Mesenchymal stem cell (in vitro differentiated cells and primary cell): ENCODE data around the gene PPFIBP2.

Experiments
- DNase-seq: peaks from one replicate; pipeline ENCODE4 v3.0.0-alpha.2; 2013
- H2AFZ ChIP-seq: one replicate; pipeline ENCODE4 v1.6.1; 2013; ENCODE audit warnings: low read depth, mild to moderate bottlenecking, control low read depth, inconsistent platforms, low read length, moderate library complexity
- H2AK5ac ChIP-seq: 2 replicates; pipeline ENCODE4 v1.6.1; 2013; ENCODE audit warnings: low read length, moderate library complexity, mild to moderate bottlenecking, inconsistent platforms; ENCODE audit not compliant: severe bottlenecking
- H2BK120ac ChIP-seq: one replicate; pipeline ENCODE4 v1.6.1; 2013; ENCODE audit warnings: low read depth, mild to moderate bottlenecking, inconsistent platforms, low read length, moderate library complexity
- H2BK12ac ChIP-seq, 2 experiments: one replicate each; pipeline ENCODE4 v1.6.1; 2013; ENCODE audit warnings: inconsistent platforms in 2 of 2, low read length in 2 of 2, mild to moderate bottlenecking in 2 of 2, moderate library complexity in 2 of 2, control low read depth in 1 of 2
- H2BK15ac ChIP-seq: one replicate; pipeline ENCODE4 v1.6.1; 2013; ENCODE audit warnings: mild to moderate bottlenecking, low read depth, inconsistent platforms; ENCODE audit not compliant: poor library complexity, severe bottlenecking
- H2BK5ac ChIP-seq: 2 replicates; pipeline ENCODE4 v1.6.1; 2013; ENCODE audit warnings: low read depth, mild to moderate bottlenecking, low read length, control low read depth, inconsistent platforms; ENCODE audit not compliant: poor library complexity, severe bottlenecking
- H3K14ac ChIP-seq, 2 experiments: one replicate each; pipeline ENCODE4 v1.6.1; 2013; ENCODE audit warnings: inconsistent platforms in 2 of 2, low read length in 2 of 2, control low read depth in 1 of 2, mild to moderate bottlenecking in 1 of 2, moderate library complexity in 1 of 2
- H3K18ac ChIP-seq, 2 experiments: one replicate each; pipeline ENCODE4 v1.6.1; 2013; ENCODE audit warnings: inconsistent platforms in 2 of 2, low read length in 2 of 2, control low read depth in 1 of 2, low read depth in 1 of 2, mild to moderate bottlenecking in 1 of 2
- H3K23ac ChIP-seq, 2 experiments: one replicate each; pipeline ENCODE4 v1.6.1; 2013; ENCODE audit warnings: inconsistent platforms in 2 of 2, low read length in 2 of 2, mild to moderate bottlenecking in 2 of 2, moderate library complexity in 2 of 2, control low read depth in 1 of 2
- H3K27ac ChIP-seq: 2 replicates; pipeline ENCODE4 v1.5.1; 2013; ENCODE audit warnings: mild to moderate bottlenecking, moderate library complexity, low read length, control low read depth, inconsistent platforms; ENCODE audit not compliant: poor library complexity, severe bottlenecking
- H3K27me3 ChIP-seq, 2 experiments: 2 replicates each; pipeline versions ENCODE4 v1.6.1 to v1.7.0; 2013; ENCODE audit warnings: low read length in 2 of 2, mild to moderate bottlenecking in 2 of 2, moderate library complexity in 2 of 2, control low read depth in 1 of 2, inconsistent platforms in 1 of 2; ENCODE audit not compliant: control insufficient read depth in 1 of 2, insufficient read depth in 1 of 2
- H3K36me3 ChIP-seq, 2 experiments: 2 replicates each; pipeline versions ENCODE4 v1.6.1 to v1.7.0; 2013; ENCODE audit warnings: low read length in 2 of 2, control low read depth in 1 of 2, inconsistent platforms in 1 of 2, low read depth in 1 of 2, mild to moderate bottlenecking in 1 of 2; ENCODE audit not compliant: insufficient read depth in 2 of 2, control insufficient read depth in 1 of 2
- H3K4ac ChIP-seq, 2 experiments: one replicate each; pipeline ENCODE4 v1.6.1; 2013; ENCODE audit warnings: inconsistent platforms in 2 of 2, low read length in 2 of 2, mild to moderate bottlenecking in 2 of 2, moderate library complexity in 2 of 2, control low read depth in 1 of 2, low read depth in 1 of 2
- H3K4me1 ChIP-seq: 2 replicates; pipeline ENCODE4 v1.6.1; 2013; ENCODE audit warnings: low read depth, low read length, control low read depth; ENCODE audit not compliant: control insufficient read depth, insufficient read depth
- H3K4me2 ChIP-seq: 2 replicates; pipeline ENCODE4 v1.6.1; 2013; ENCODE audit warnings: low read length, mild to moderate bottlenecking, inconsistent platforms; ENCODE audit not compliant: poor library complexity, severe bottlenecking
- H3K4me3 ChIP-seq, 2 experiments: 2 replicates each; pipeline versions ENCODE4 v1.5.1 to v1.7.0; 2013; ENCODE audit warnings: low read length in 2 of 2, mild to moderate bottlenecking in 2 of 2, control low read depth in 1 of 2, low read depth in 1 of 2; ENCODE audit not compliant: insufficient read depth in 1 of 2
- H3K79me1 ChIP-seq: replicated peaks from 2 replicates; pipeline ENCODE4 v1.6.1; 2013; ENCODE audit warnings: mild to moderate bottlenecking, control low read depth, low read length, inconsistent platforms; ENCODE audit not compliant: poor library complexity, severe bottlenecking
- H3K9ac ChIP-seq: 2 replicates; pipeline ENCODE4 v1.7.0; 2013; ENCODE audit warnings: mild to moderate bottlenecking, low read length, moderate library complexity
- H3K9me3 ChIP-seq: 2 replicates; pipeline ENCODE4 v1.7.0; 2013; ENCODE audit warnings: mild to moderate bottlenecking, low read length; ENCODE audit not compliant: control insufficient read depth
- H4K8ac ChIP-seq: one replicate; pipeline ENCODE4 v1.6.1; 2013; ENCODE audit warnings: inconsistent platforms, mild to moderate bottlenecking, low read length, moderate library complexity
- H4K91ac ChIP-seq: one replicate; pipeline ENCODE4 v1.6.1; 2013; ENCODE audit warnings: mild to moderate bottlenecking, low read length, inconsistent platforms
- WGBS: methylation state at CpG from one replicate; pipeline ENCODE4 v1.1.7; 2013; ENCODE audit warnings: mixed read lengths; 5-methylcytosine and 5-hydroxymethylcytosine counted together

The PPFIBP2 gene

GRCh38 chr11:7579361-7579791, 65.6 kb downstream of the PPFIBP2 start:
- Histone ChIP-seq H3K4me2 (no peak overlapping the region), H3K9ac (no peak overlapping the region), H3K27me3 (no peaks in the 10 kb centered on the region), H3K18ac (no peak overlapping the region), H2BK15ac (no peak overlapping the region), H2AK5ac (no peak overlapping the region), H3K14ac (no peak overlapping the region), H3K4me3 (no peak overlapping the region), H4K91ac (no peak overlapping the region), H4K8ac (peak overlapping the region; percentile 28), H3K79me1 (no peaks in the 10 kb centered on the region), H3K36me3 (no peaks in the 10 kb centered on the region), H3K4ac (no peak overlapping the region), H3K4me1 (peaks cover 21% of the 10 kb centered on the region), H2BK120ac (no peak overlapping the region), H3K27ac (no peak overlapping the region), H2BK12ac (peak overlapping the region in 1 of 2 experiments; percentile 38), H2AFZ (no peak overlapping the region), H3K23ac (no peak overlapping the region), H2BK5ac (no peak overlapping the region), H3K9me3 (no peaks in the 10 kb centered on the region)
- peak; percentile 74 for DNase-seq
- WGBS, result 22% methylated on average over 1 of the region's 1 CpG

- 76% methylated on average over 2 of the region's 2 CpGs for WGBS
- no peak overlapping the region for H3K4me3 ChIP-seq
- H3K18ac ChIP-seq, result no peak overlapping the region
- H3K4me1 ChIP-seq, result peaks cover 14% of the 10 kb centered on the region
- no peaks in the 10 kb centered on the region for H3K36me3 ChIP-seq
- H3K27me3 ChIP-seq, result no peaks in the 10 kb centered on the region
- H3K79me1 ChIP-seq, result no peaks in the 10 kb centered on the region
- H4K8ac ChIP-seq, result no peak overlapping the region
- H3K9ac ChIP-seq, result no peak overlapping the region
- H3K4me2 ChIP-seq, result no peak overlapping the region
- no peak overlapping the region for H2BK120ac ChIP-seq
- no peaks in the 10 kb centered on the region for H3K9me3 ChIP-seq
- no peak overlapping the region for H3K23ac ChIP-seq
- DNase-seq, result no peak
- H3K27ac ChIP-seq, result no peak overlapping the region
- no peak overlapping the region for H3K4ac ChIP-seq
- H2AK5ac ChIP-seq, result no peak overlapping the region
- no peak overlapping the region for H2BK15ac ChIP-seq
- no peak overlapping the region for H4K91ac ChIP-seq
- H2BK12ac ChIP-seq, result peak overlapping the region in 1 of 2 experiments; percentile 1
- H3K14ac ChIP-seq, result no peak overlapping the region
- H2AFZ ChIP-seq, result no peak overlapping the region
- H2BK5ac ChIP-seq, result no peak overlapping the region
Observed at GRCh38 chr11:7581021-7581590, 67.3 kb downstream of the PPFIBP2 start.

DNA sequence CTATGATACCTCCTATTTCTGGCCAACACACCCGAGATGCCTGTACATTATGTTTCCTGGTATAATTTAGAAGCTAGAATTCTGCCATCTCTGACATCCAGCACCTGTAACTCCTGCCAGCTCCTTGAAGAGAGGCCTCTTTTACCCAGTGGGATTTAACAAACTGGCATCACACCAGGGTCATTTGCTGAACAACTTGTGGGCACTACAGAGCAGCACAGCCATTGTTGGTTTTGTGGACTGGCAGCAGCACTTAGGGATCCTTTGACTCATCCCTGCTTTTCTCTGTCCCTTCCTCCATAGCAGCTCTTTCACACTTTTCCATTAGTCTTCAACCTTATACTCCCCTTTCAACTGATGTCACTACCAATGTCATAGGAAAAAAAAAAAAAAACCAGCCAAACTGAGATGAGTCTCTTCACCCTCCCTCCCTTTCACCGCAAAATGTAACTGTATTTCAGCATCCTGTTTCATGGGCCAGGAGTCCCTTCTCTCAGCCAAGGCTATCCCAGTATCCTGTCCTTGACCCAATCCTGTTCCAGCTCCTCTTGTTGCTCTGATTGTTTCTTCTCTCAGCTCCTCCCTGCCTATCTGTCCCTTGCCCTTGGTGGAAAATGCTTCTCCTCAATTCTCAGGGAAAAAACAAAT, 68.7 kb downstream of the PPFIBP2 start:
- no peak overlapping the region for H3K4me2 ChIP-seq
- no peak overlapping the region for H3K23ac ChIP-seq
- H2BK12ac ChIP-seq, result peak overlapping the region in 1 of 2 experiments; percentile 16
- WGBS, result 98% methylated on average over 2 of the region's 2 CpGs
- no peaks in the 10 kb centered on the region for H3K36me3 ChIP-seq
- H2AFZ ChIP-seq, result no peak overlapping the region
- peaks cover 4% of the 10 kb centered on the region for H3K4me1 ChIP-seq
- H3K27me3 ChIP-seq, result no peaks in the 10 kb centered on the region
- H4K91ac ChIP-seq, result no peak overlapping the region
- H2BK15ac ChIP-seq, result no peak overlapping the region
- no peaks in the 10 kb centered on the region for H3K79me1 ChIP-seq
- peak; percentile 34 for DNase-seq
- no peak overlapping the region for H2BK120ac ChIP-seq
- H3K4ac ChIP-seq, result no peak overlapping the region
- no peaks in the 10 kb centered on the region for H3K9me3 ChIP-seq
- H2BK5ac ChIP-seq, result no peak overlapping the region
- no peak overlapping the region for H2AK5ac ChIP-seq
- no peak overlapping the region for H4K8ac ChIP-seq
- no peak overlapping the region for H3K27ac ChIP-seq
- no peak overlapping the region for H3K18ac ChIP-seq
- no peak overlapping the region for H3K4me3 ChIP-seq
- no peak overlapping the region for H3K14ac ChIP-seq
- H3K9ac ChIP-seq, result no peak overlapping the region

GRCh38 chr11:7583248-7583647, 69.4 kb downstream of the PPFIBP2 start:
- H3K4me1 ChIP-seq, result peaks cover 3% of the 10 kb centered on the region
- H3K36me3 ChIP-seq, result no peaks in the 10 kb centered on the region
- H3K9ac ChIP-seq, result no peak overlapping the region
- no peak overlapping the region for H2AK5ac ChIP-seq
- no peak overlapping the region for H3K4me3 ChIP-seq
- H3K14ac ChIP-seq, result no peak overlapping the region
- H2BK15ac ChIP-seq, result no peak overlapping the region
- no peak overlapping the region for H3K23ac ChIP-seq
- H3K27ac ChIP-seq, result no peak overlapping the region
- H3K79me1 ChIP-seq, result no peaks in the 10 kb centered on the region
- H2BK120ac ChIP-seq, result no peak overlapping the region
- no peak overlapping the region for H2BK5ac ChIP-seq
- H2BK12ac ChIP-seq, result peak overlapping the region in 1 of 2 experiments; percentile 12
- H4K8ac ChIP-seq, result no peak overlapping the region
- WGBS, result 92% methylated on average over 3 of the region's 3 CpGs
- DNase-seq, result no peak
- H2AFZ ChIP-seq, result no peak overlapping the region
- H3K4me2 ChIP-seq, result no peak overlapping the region
- no peak overlapping the region for H3K18ac ChIP-seq
- H3K9me3 ChIP-seq, result no peaks in the 10 kb centered on the region
- H3K27me3 ChIP-seq, result no peaks in the 10 kb centered on the region
- no peak overlapping the region for H4K91ac ChIP-seq
- H3K4ac ChIP-seq, result no peak overlapping the region
